ENCODE measurements around the gene ARHGAP36. TPM values are rescaled to one million over a fixed set of nuclear protein-coding genes. Genes with fewer than 3 reads are reported as not detected.
A peak's percentile ranks its signal among the peaks of the same experiment; 100 is the strongest.

Gene ARHGAP36
- polyA plus RNA-seq, 1 donor from 2014 or later = 6.7 TPM

GRCh38 chrX:131047180-131047579 is 11.0 kb upstream of the ARHGAP36 start:
- no peaks in the 10 kb centered on the region for H3K36me3 ChIP-seq (ENCODE audit: insufficient read depth, low read length)
- no peaks in the 10 kb centered on the region for H3F3A ChIP-seq (ENCODE audit: insufficient read depth, low read length, poor library complexity, severe bottlenecking)
- H3K27ac ChIP-seq (ENCODE audit: low read length) = peak overlapping the region; percentile 95
- H3K9me2 ChIP-seq (ENCODE audit: insufficient read depth, low read length) = no peaks in the 10 kb centered on the region
- H3K27me3 ChIP-seq (ENCODE audit: insufficient read depth, low read depth, low read length) = no peaks in the 10 kb centered on the region
- no peaks in the 10 kb centered on the region for H3K9me3 ChIP-seq (ENCODE audit: low read length)
- no peaks in the 10 kb centered on the region for H3K79me2 ChIP-seq (replicated peaks; ENCODE audit: insufficient read depth, low read length)
- peak overlapping the region; percentile 43 for H3K4me3 ChIP-seq (ENCODE audit: low read length)
- H3K4me2 ChIP-seq (ENCODE audit: low read length) = peak overlapping the region; percentile 25
- H3K9ac ChIP-seq (ENCODE audit: low read length) = peak overlapping the region; percentile 70
- H2AFZ ChIP-seq (ENCODE audit: low read depth, low read length) = no peak overlapping the region
- TF ChIP-seq EZH2 (IDR thresholded peaks at IDR 0.05; ENCODE audit: borderline replicate concordance, insufficient read depth, low read length, poor library complexity, severe bottlenecking) (no peak), CTCF (IDR thresholded peaks at IDR 0.05; ENCODE audit: poor library complexity, severe bottlenecking) (no peak), EP300 (conservative IDR thresholded peaks at IDR 0.05; ENCODE audit: poor library complexity, severe bottlenecking) (no peak), REST (IDR thresholded peaks at IDR 0.05; ENCODE audit: borderline replicate concordance) (no peak), SMC3 (conservative IDR thresholded peaks at IDR 0.05; ENCODE audit: poor library complexity) (no peak), POLR2AphosphoS5 (IDR thresholded peaks at IDR 0.05) (no peak), MXI1 (conservative IDR thresholded peaks at IDR 0.05; ENCODE audit: poor library complexity, severe bottlenecking) (no peak), RAD21 (conservative IDR thresholded peaks at IDR 0.05) (no peak), TAF1 (IDR thresholded peaks at IDR 0.05; ENCODE audit: low read depth) (no peak)
- H4K20me1 ChIP-seq (ENCODE audit: insufficient read depth) = no peaks in the 10 kb centered on the region

- TF ChIP-seq TAF1 (IDR thresholded peaks at IDR 0.05; ENCODE audit: low read depth) = no peak
- no peak for TF ChIP-seq MXI1 (conservative IDR thresholded peaks at IDR 0.05; ENCODE audit: poor library complexity, severe bottlenecking)
- peak; percentile 99 for TF ChIP-seq REST (IDR thresholded peaks at IDR 0.05; ENCODE audit: borderline replicate concordance)
- no peak for TF ChIP-seq CTCF (IDR thresholded peaks at IDR 0.05; ENCODE audit: poor library complexity, severe bottlenecking)
- no peak for TF ChIP-seq EZH2 (IDR thresholded peaks at IDR 0.05; ENCODE audit: borderline replicate concordance, insufficient read depth, low read length, poor library complexity, severe bottlenecking)
- peak; percentile 95 for TF ChIP-seq EP300 (conservative IDR thresholded peaks at IDR 0.05; ENCODE audit: poor library complexity, severe bottlenecking)
- TF ChIP-seq RAD21 (conservative IDR thresholded peaks at IDR 0.05) = no peak
- TF ChIP-seq POLR2AphosphoS5 (IDR thresholded peaks at IDR 0.05) = peak; percentile 87
- TF ChIP-seq SMC3 (conservative IDR thresholded peaks at IDR 0.05; ENCODE audit: poor library complexity) = no peak
- Histone ChIP-seq H3K27me3 (ENCODE audit: insufficient read depth, low read depth, low read length) (no peaks in the 10 kb centered on the region), H3K4me2 (ENCODE audit: low read length) (no peak overlapping the region), H2AFZ (ENCODE audit: low read depth, low read length) (no peak overlapping the region), H3K9ac (ENCODE audit: low read length) (peak overlapping the region; percentile 50), H3K4me3 (ENCODE audit: low read length) (no peak overlapping the region), H3K36me3 (ENCODE audit: insufficient read depth, low read length) (no peaks in the 10 kb centered on the region), H3K9me3 (ENCODE audit: low read length) (no peaks in the 10 kb centered on the region), H4K20me1 (ENCODE audit: insufficient read depth) (no peaks in the 10 kb centered on the region), H3K9me2 (ENCODE audit: insufficient read depth, low read length) (no peaks in the 10 kb centered on the region), H3F3A (ENCODE audit: insufficient read depth, low read length, poor library complexity, severe bottlenecking) (no peaks in the 10 kb centered on the region), H3K79me2 (replicated peaks; ENCODE audit: insufficient read depth, low read length) (no peaks in the 10 kb centered on the region), H3K27ac (ENCODE audit: low read length) (peak overlapping the region; percentile 87)
These were observed 5.1 kb upstream of the ARHGAP36 start for GRCh38 chrX:131053076-131053475.

All from neural cell (in vitro differentiated cells).